HepG2 (cell line): ENCODE measurements around the gene WDR31.

ENCODE experiments used
- CBX2 ChIP-seq, 2 experiments: fragments of 200-600 bp in 1 of 2; sonication (generic); formaldehyde crosslinking in 1 of 2; IDR thresholded peaks; 2 replicates each; pipeline versions ENCODE4 v1.7.0 to v1.8.1; 2018 to 2022; ENCODE audit warnings: low read depth in 2 of 2, low read length in 1 of 2, mild to moderate bottlenecking in 1 of 2, missing genetic modification reagents in 1 of 2
- ELF4 ChIP-seq: sonication (generic); formaldehyde crosslinking; IDR thresholded peaks from 2 replicates; pipeline ENCODE4 v1.5.0; 2020; ENCODE audit warnings: missing genetic modification reagents, mild to moderate bottlenecking, moderate library complexity, borderline replicate concordance
- GABPA ChIP-seq, 2 experiments: IDR thresholded peaks; 2 replicates each; pipeline ENCODE4 v1.6.1; 2011 to 2016; ENCODE audit warnings: low read depth in 2 of 2, low read length in 1 of 2, missing biosample characterization in 1 of 2, missing genetic modification characterization in 1 of 2
- HNF1B ChIP-seq: sonication (generic); formaldehyde crosslinking; IDR thresholded peaks from 2 replicates; pipeline ENCODE4 v1.5.1; 2020; ENCODE audit warnings: mild to moderate bottlenecking, moderate library complexity, missing genetic modification reagents
- HOXD1 ChIP-seq: sonication (generic); formaldehyde crosslinking; IDR thresholded peaks from 2 replicates; pipeline ENCODE4 v1.5.0; 2020; ENCODE audit warnings: missing genetic modification reagents
- KAT7 ChIP-seq: IDR thresholded peaks from 2 replicates; pipeline ENCODE4 v1.6.1; 2018; ENCODE audit warnings: borderline replicate concordance, missing compliant biosample characterization
- KDM1A ChIP-seq: IDR thresholded peaks from 2 replicates; pipeline ENCODE4 v1.6.1; 2016; ENCODE audit warnings: missing compliant biosample characterization
- MAFF ChIP-seq: IDR thresholded peaks from 2 replicates; pipeline ENCODE4 v1.6.1; 2011; ENCODE audit warnings: low read depth, low read length, improper control_type of control experiment
- POLR2A ChIP-seq, 2 experiments: IDR thresholded peaks; 2 replicates each; pipeline ENCODE4 v1.6.1; 2011; ENCODE audit warnings: low read depth in 2 of 2, low read length in 2 of 2, mild to moderate bottlenecking in 1 of 2, moderate library complexity in 1 of 2; ENCODE audit not compliant: insufficient read depth in 1 of 2
- SP2 ChIP-seq: sonication (generic); formaldehyde crosslinking; IDR thresholded peaks from 2 replicates; pipeline ENCODE4 v1.5.1; 2020; ENCODE audit warnings: mild to moderate bottlenecking, missing genetic modification reagents
- ZNF484 ChIP-seq: sonication (generic); formaldehyde crosslinking; IDR thresholded peaks from 2 replicates; pipeline ENCODE4 v1.5.1; 2020; ENCODE audit warnings: mild to moderate bottlenecking, low read depth, missing genetic modification reagents, borderline replicate concordance
- ZNF512 ChIP-seq: sonication (generic); formaldehyde crosslinking; IDR thresholded peaks from 2 replicates; pipeline ENCODE4 v1.4.0; 2020; ENCODE audit warnings: mild to moderate bottlenecking, missing genetic modification reagents
- ZNF607 ChIP-seq: sonication (generic); formaldehyde crosslinking; IDR thresholded peaks from 2 replicates; pipeline ENCODE4 v1.5.1; 2020; ENCODE audit warnings: missing genetic modification reagents, mild to moderate bottlenecking, borderline replicate concordance

- TF ChIP-seq CBX2 (IDR thresholded peaks at IDR 0.05; ENCODE audit: low read depth, low read length): no peak
- no peak for TF ChIP-seq CBX2 (CRISPR knock-in tag; IDR thresholded peaks at IDR 0.05; ENCODE audit: low read depth)
- TF ChIP-seq ZNF607 (CRISPR knock-in tag): no peak
- TF ChIP-seq KAT7: no peak
- TF ChIP-seq SP2 (CRISPR knock-in tag): no peak
- no peak for TF ChIP-seq ELF4 (CRISPR knock-in tag)
- no peak for TF ChIP-seq MAFF
- no peak for TF ChIP-seq ZNF484
- no peak for TF ChIP-seq KDM1A
- TF ChIP-seq POLR2A (IDR thresholded peaks at IDR 0.05; ENCODE audit: insufficient read depth in 1 of 2, low read depth in 2 of 2, low read length in 2 of 2): no peak
- no peak for TF ChIP-seq ZNF512 (CRISPR knock-in tag)
- no peak for TF ChIP-seq HNF1B (CRISPR knock-in tag)
- TF ChIP-seq GABPA (IDR thresholded peaks at IDR 0.05; ENCODE audit: low read depth, low read length): no peak
- TF ChIP-seq GABPA (CRISPR knock-in tag; IDR thresholded peaks at IDR 0.05; ENCODE audit: low read depth): no peak
- no peak for TF ChIP-seq HOXD1 (CRISPR knock-in tag)
These were observed 46.7 kb downstream of the WDR31 start for GRCh38 chr9:113293285-113293878.
